SK-N-SH (cell line): ENCODE data around the gene CCDC38.

Experiments used
- EZH2phosphoT487 ChIP-seq: fragments of 200-600 bp; sonication (generic); IDR thresholded peaks from 2 replicates; pipeline ENCODE4 v1.6.1; 2017; ENCODE audit warnings: low read depth, mixed run types, mild to moderate bottlenecking, antibody characterized with exemption, moderate library complexity, borderline replicate concordance
- POLR2AphosphoS5 ChIP-seq: IDR thresholded peaks from 2 replicates; pipeline ENCODE4 v1.6.1; 2012; ENCODE audit warnings: low read depth, low read length
- RAD21 ChIP-seq: IDR thresholded peaks from 2 replicates; pipeline ENCODE4 v1.6.1; 2012; ENCODE audit warnings: mild to moderate bottlenecking, low read length
- RXRA ChIP-seq: IDR thresholded peaks from 2 replicates; pipeline ENCODE4 v1.4.0; 2012; ENCODE audit warnings: low read depth, mild to moderate bottlenecking, borderline replicate concordance
- TEAD4 ChIP-seq: IDR thresholded peaks from 2 replicates; pipeline ENCODE4 v1.4.0; 2012; ENCODE audit warnings: mild to moderate bottlenecking, borderline replicate concordance; ENCODE audit not compliant: insufficient read depth
- TF ChIP-seq, protein P1 (sequence below): fragments of 200-600 bp; sonication (generic); IDR thresholded peaks from 2 replicates; pipeline ENCODE4 v1.6.1; 2017; ENCODE audit warnings: antibody characterized with exemption, mild to moderate bottlenecking, moderate library complexity
- TF ChIP-seq, protein P2 (sequence below): IDR thresholded peaks from 2 replicates; pipeline ENCODE4 v1.6.1; 2012; ENCODE audit warnings: mild to moderate bottlenecking, low read depth, low read length, moderate library complexity

DNA sequence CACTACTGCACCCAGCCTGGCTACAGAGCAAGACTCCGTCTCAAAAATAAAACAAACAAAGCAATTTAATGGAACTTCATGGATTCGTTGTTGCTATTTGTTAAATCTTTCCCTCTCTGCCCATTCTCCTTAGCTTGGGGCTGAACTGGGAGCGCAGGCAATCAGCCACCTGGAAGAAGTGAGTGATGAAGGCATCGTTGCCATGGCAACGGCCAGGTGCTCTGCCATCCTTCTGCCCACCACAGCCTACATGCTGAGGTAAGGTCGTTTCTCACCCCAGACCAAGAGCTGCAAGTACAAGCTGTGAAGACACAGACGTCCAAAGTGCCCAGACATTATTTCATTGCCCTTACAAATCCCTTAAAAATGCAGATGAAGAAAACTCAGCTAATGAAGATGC, 19.8 kb upstream of the CCDC38 start:
- TF ChIP-seq, protein P1, sequence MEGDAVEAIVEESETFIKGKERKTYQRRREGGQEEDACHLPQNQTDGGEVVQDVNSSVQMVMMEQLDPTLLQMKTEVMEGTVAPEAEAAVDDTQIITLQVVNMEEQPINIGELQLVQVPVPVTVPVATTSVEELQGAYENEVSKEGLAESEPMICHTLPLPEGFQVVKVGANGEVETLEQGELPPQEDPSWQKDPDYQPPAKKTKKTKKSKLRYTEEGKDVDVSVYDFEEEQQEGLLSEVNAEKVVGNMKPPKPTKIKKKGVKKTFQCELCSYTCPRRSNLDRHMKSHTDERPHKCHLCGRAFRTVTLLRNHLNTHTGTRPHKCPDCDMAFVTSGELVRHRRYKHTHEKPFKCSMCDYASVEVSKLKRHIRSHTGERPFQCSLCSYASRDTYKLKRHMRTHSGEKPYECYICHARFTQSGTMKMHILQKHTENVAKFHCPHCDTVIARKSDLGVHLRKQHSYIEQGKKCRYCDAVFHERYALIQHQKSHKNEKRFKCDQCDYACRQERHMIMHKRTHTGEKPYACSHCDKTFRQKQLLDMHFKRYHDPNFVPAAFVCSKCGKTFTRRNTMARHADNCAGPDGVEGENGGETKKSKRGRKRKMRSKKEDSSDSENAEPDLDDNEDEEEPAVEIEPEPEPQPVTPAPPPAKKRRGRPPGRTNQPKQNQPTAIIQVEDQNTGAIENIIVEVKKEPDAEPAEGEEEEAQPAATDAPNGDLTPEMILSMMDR = no peak
- TF ChIP-seq, protein P2, sequence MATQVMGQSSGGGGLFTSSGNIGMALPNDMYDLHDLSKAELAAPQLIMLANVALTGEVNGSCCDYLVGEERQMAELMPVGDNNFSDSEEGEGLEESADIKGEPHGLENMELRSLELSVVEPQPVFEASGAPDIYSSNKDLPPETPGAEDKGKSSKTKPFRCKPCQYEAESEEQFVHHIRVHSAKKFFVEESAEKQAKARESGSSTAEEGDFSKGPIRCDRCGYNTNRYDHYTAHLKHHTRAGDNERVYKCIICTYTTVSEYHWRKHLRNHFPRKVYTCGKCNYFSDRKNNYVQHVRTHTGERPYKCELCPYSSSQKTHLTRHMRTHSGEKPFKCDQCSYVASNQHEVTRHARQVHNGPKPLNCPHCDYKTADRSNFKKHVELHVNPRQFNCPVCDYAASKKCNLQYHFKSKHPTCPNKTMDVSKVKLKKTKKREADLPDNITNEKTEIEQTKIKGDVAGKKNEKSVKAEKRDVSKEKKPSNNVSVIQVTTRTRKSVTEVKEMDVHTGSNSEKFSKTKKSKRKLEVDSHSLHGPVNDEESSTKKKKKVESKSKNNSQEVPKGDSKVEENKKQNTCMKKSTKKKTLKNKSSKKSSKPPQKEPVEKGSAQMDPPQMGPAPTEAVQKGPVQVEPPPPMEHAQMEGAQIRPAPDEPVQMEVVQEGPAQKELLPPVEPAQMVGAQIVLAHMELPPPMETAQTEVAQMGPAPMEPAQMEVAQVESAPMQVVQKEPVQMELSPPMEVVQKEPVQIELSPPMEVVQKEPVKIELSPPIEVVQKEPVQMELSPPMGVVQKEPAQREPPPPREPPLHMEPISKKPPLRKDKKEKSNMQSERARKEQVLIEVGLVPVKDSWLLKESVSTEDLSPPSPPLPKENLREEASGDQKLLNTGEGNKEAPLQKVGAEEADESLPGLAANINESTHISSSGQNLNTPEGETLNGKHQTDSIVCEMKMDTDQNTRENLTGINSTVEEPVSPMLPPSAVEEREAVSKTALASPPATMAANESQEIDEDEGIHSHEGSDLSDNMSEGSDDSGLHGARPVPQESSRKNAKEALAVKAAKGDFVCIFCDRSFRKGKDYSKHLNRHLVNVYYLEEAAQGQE = no peak
- TF ChIP-seq TEAD4 = no peak
- no peak for TF ChIP-seq RXRA
- no peak for TF ChIP-seq EZH2phosphoT487
- TF ChIP-seq POLR2AphosphoS5 = no peak
- TF ChIP-seq RAD21 = no peak
